Subcutaneous abdominal adipose tissue (tissue), 5 donors: Measurements from ENCODE around the gene TAS2R7.

Experiments used
- H3K27ac ChIP-seq: one replicate; pipeline ENCODE4 v1.7.0; 2013; ENCODE audit warnings: low read depth, mild to moderate bottlenecking, inconsistent platforms, low read length, moderate library complexity
- H3K27me3 ChIP-seq, 5 donors: one replicate each; pipeline ENCODE4 v1.7.0; 2013; ENCODE audit warnings: low read length in 5 of 5, inconsistent platforms in 1 of 5; ENCODE audit not compliant: control insufficient read depth in 5 of 5, insufficient read depth in 4 of 5
- H3K36me3 ChIP-seq, 5 donors: one replicate each; pipeline ENCODE4 v1.7.0; 2013; ENCODE audit warnings: low read length in 5 of 5; ENCODE audit not compliant: control insufficient read depth in 5 of 5, insufficient read depth in 5 of 5
- H3K4me1 ChIP-seq, 5 donors: one replicate each; pipeline ENCODE4 v1.7.0; 2013; ENCODE audit warnings: low read length in 5 of 5, mild to moderate bottlenecking in 3 of 5, moderate library complexity in 1 of 5; ENCODE audit not compliant: control insufficient read depth in 5 of 5, insufficient read depth in 5 of 5
- H3K4me3 ChIP-seq, 5 donors: one replicate each; pipeline ENCODE4 v1.7.0; 2013; ENCODE audit warnings: low read length in 5 of 5, low read depth in 1 of 5
- H3K9ac ChIP-seq, 5 donors: one replicate each; pipeline ENCODE4 v1.7.0; 2013; ENCODE audit warnings: low read length in 5 of 5, mild to moderate bottlenecking in 4 of 5, moderate library complexity in 3 of 5
- H3K9me3 ChIP-seq, 5 donors: one replicate each; pipeline ENCODE4 v1.7.0; 2013; ENCODE audit warnings: low read length in 5 of 5; ENCODE audit not compliant: control insufficient read depth in 5 of 5
- donor health status: healthy.
- donor health status: healthy.
- donor health status: healthy.
- donor health status: healthy.
- donor health status: healthy.

TAS2R7 gene

DNA sequence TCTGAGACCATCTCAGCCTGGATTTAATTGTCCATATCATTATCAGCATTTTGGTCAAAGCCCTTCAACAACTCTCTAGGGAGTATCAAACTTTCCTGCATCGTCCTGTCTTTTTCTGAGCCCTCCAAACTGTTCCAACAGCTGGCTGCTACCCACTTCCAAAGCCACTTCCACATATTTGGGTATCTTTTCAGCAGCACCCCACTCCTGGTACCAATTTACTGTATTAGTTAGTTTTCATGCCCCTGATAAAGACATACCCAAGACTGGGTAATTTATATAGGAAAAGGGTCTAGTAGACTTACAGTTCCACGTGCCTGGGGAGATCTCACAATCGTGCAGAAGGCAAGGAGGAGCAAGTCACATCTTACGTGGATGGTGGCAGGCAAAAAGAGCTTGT lies 46.2 kb downstream of the TAS2R7 start:
- H3K27ac ChIP-seq: no peak overlapping the region
- H3K4me3 ChIP-seq: no peak overlapping the region
- no peak overlapping the region for H3K9ac ChIP-seq
- H3K9me3 ChIP-seq: peaks cover 7 to 13% (median 9%) of the 10 kb centered on the region in 5 donors
- H3K36me3 ChIP-seq: no peaks in the 10 kb centered on the region
- H3K4me1 ChIP-seq: no peaks in the 10 kb centered on the region
- no peaks in the 10 kb centered on the region for H3K27me3 ChIP-seq

DNA sequence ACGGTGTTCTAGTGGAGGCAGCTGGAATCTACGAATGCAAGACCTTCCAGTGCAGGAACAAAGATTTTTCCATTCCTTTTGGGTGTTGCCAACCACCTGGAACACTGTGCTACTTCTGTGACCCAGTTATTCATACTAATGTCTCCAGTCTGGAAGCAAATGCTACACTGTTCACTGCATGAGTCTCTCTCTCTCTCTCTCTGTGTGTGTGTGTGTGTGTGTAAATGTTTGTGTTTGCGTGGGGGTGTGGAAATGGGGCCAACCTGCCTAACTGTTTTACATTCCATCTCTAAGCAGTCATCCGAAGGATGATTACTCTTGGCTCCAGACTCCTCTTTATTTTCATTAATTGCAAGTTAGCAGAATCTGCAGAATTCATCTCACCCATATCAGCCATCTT lies 49.4 kb downstream of the TAS2R7 start:
- H3K27me3 ChIP-seq: no peaks in the 10 kb centered on the region
- H3K9me3 ChIP-seq: peaks cover 7 to 13% (median 9%) of the 10 kb centered on the region in 5 donors
- H3K9ac ChIP-seq: no peak overlapping the region
- H3K4me1 ChIP-seq: peaks cover 0 to 8% (median 6%) of the 10 kb centered on the region in 5 donors
- no peak overlapping the region for H3K27ac ChIP-seq
- H3K36me3 ChIP-seq: no peaks in the 10 kb centered on the region
- no peak overlapping the region for H3K4me3 ChIP-seq
